HEK293 (cell line): ENCODE measurements around the gene ORMDL1.

Source experiments
- CTCF ChIA-PET: fragments of 350-600 bp; formaldehyde crosslinking; extraction: SDS; loops from one replicate; lab custom pipeline; 2021; ENCODE audit warnings: antibody characterized with exemption; lab: Yijun Ruan, JAX
- POLR2A ChIA-PET: fragments of 300-600 bp; formaldehyde crosslinking; extraction: SDS; loops from one replicate; lab custom pipeline; 2020; ENCODE audit warnings: antibody characterized with exemption, inconsistent platforms; lab: Yijun Ruan, JAX
- H3K27ac ChIP-seq: fragments of 200-500 bp; sonication (Bioruptor generic); 2 replicates; pipeline ENCODE4 v1.5.1; 2014; ENCODE audit warnings: low read depth, low read length, control low read depth, inconsistent platforms; ENCODE audit errors: extremely low read depth
- H3K36me3 ChIP-seq, 2 experiments: fragments of 200-500 bp in 1 of 2; sonication (Bioruptor generic) in 1 of 2; 1 replicate in 1 of 2; 2 replicates in 1 of 2; pipeline ENCODE4 v1.5.1; 2014 to 2017; ENCODE audit warnings: inconsistent platforms in 2 of 2, low read length in 2 of 2; ENCODE audit not compliant: control insufficient read depth in 2 of 2, insufficient read depth in 1 of 2
- H3K4me1 ChIP-seq: fragments of 200-500 bp; sonication (Bioruptor generic); 2 replicates; pipeline ENCODE4 v1.5.1; 2014; ENCODE audit warnings: mild to moderate bottlenecking, low read length, inconsistent platforms; ENCODE audit not compliant: control insufficient read depth, insufficient read depth
- H3K4me3 ChIP-seq: 2 replicates; pipeline ENCODE4 v1.5.1; 2011; ENCODE audit warnings: low read depth, mild to moderate bottlenecking, control low read depth, low read length, moderate library complexity
- H3K9me3 ChIP-seq: fragments of 200-500 bp; sonication (Bioruptor generic); 2 replicates; pipeline ENCODE4 v1.5.1; 2014; ENCODE audit warnings: low read depth, low read length, inconsistent platforms; ENCODE audit not compliant: control insufficient read depth, insufficient read depth
- BCL6B ChIP-seq: fragments of 450-650 bp; formaldehyde crosslinking; IDR thresholded peaks from 2 replicates; pipeline ENCODE4 v1.5.1; 2017; ENCODE audit warnings: missing biosample characterization, missing genetic modification characterization
- HOXD13 ChIP-seq: sonication (generic); formaldehyde crosslinking; IDR thresholded peaks from 2 replicates; pipeline ENCODE4 v1.8.0; 2022; ENCODE audit warnings: missing genetic modification reagents, borderline replicate concordance
- PBX3 ChIP-seq: sonication (generic); formaldehyde crosslinking; IDR thresholded peaks from 2 replicates; pipeline ENCODE4 v1.8.1; 2022; ENCODE audit warnings: mild to moderate bottlenecking, moderate library complexity, missing genetic modification reagents
- SP2 ChIP-seq: fragments of 450-650 bp; formaldehyde crosslinking; IDR thresholded peaks from 2 replicates; pipeline ENCODE4 v1.5.1; 2016; ENCODE audit warnings: missing biosample characterization, missing genetic modification characterization
- TCF7L2 ChIP-seq: IDR thresholded peaks from 2 replicates; pipeline ENCODE4 v1.6.1; 2011; ENCODE audit warnings: low read depth, mild to moderate bottlenecking, inconsistent platforms, low read length, moderate library complexity, borderline replicate concordance
- WT1 ChIP-seq: fragments of 450-650 bp; formaldehyde crosslinking; IDR thresholded peaks from 2 replicates; pipeline ENCODE4 v1.5.1; 2016; ENCODE audit warnings: missing biosample characterization, missing genetic modification characterization
- YY2 ChIP-seq: fragments of 450-650 bp; formaldehyde crosslinking; IDR thresholded peaks from 2 replicates; pipeline ENCODE4 v1.5.1; 2016; ENCODE audit warnings: missing biosample characterization, missing genetic modification characterization
- ZBTB10 ChIP-seq: fragments of 450-650 bp; formaldehyde crosslinking; IDR thresholded peaks from 2 replicates; pipeline ENCODE4 v1.5.1; 2016; ENCODE audit warnings: missing biosample characterization, missing genetic modification characterization
- ZBTB17 ChIP-seq: fragments of 450-650 bp; formaldehyde crosslinking; IDR thresholded peaks from 2 replicates; pipeline ENCODE4 v1.5.1; 2016; ENCODE audit warnings: missing biosample characterization, missing genetic modification characterization
- ZBTB48 ChIP-seq: fragments of 450-650 bp; formaldehyde crosslinking; IDR thresholded peaks from 2 replicates; pipeline ENCODE4 v1.5.1; 2016; ENCODE audit warnings: missing biosample characterization, missing genetic modification characterization
- ZBTB6 ChIP-seq: fragments of 450-650 bp; formaldehyde crosslinking; IDR thresholded peaks from 2 replicates; pipeline ENCODE4 v1.5.1; 2017; ENCODE audit warnings: missing biosample characterization, missing genetic modification characterization
- ZFP3 ChIP-seq: fragments of 450-650 bp; formaldehyde crosslinking; IDR thresholded peaks from 2 replicates; pipeline ENCODE4 v1.5.1; 2016; ENCODE audit warnings: low read depth, missing biosample characterization, missing genetic modification characterization
- ZNF112 ChIP-seq: fragments of 450-650 bp; formaldehyde crosslinking; IDR thresholded peaks from 2 replicates; pipeline ENCODE4 v1.5.0; 2017; ENCODE audit warnings: missing biosample characterization, missing genetic modification characterization
- ZNF132 ChIP-seq: fragments of 450-650 bp; formaldehyde crosslinking; IDR thresholded peaks from 2 replicates; pipeline ENCODE4 v1.5.1; 2017; ENCODE audit warnings: missing biosample characterization, missing genetic modification characterization, borderline replicate concordance
- ZNF148 ChIP-seq: fragments of 450-650 bp; formaldehyde crosslinking; IDR thresholded peaks from 2 replicates; pipeline ENCODE4 v1.5.0; 2017; ENCODE audit warnings: missing biosample characterization, missing genetic modification characterization, borderline replicate concordance
- ZNF155 ChIP-seq: fragments of 450-650 bp; formaldehyde crosslinking; IDR thresholded peaks from 2 replicates; pipeline ENCODE4 v1.5.1; 2016; ENCODE audit warnings: missing biosample characterization, missing genetic modification characterization
- ZNF324 ChIP-seq: fragments of 450-650 bp; formaldehyde crosslinking; IDR thresholded peaks from 2 replicates; pipeline ENCODE4 v1.5.1; 2016; ENCODE audit warnings: missing biosample characterization, missing genetic modification characterization
- ZNF48 ChIP-seq: fragments of 450-650 bp; formaldehyde crosslinking; IDR thresholded peaks from 2 replicates; pipeline ENCODE4 v1.5.1; 2016; ENCODE audit warnings: missing biosample characterization, missing genetic modification characterization
- ZNF701 ChIP-seq: fragments of 450-650 bp; formaldehyde crosslinking; IDR thresholded peaks from 2 replicates; pipeline ENCODE4 v1.5.1; 2016; ENCODE audit warnings: missing biosample characterization, missing genetic modification characterization

The ORMDL1 gene

GRCh38 chr2:189826039-189826438 lies 41.9 kb upstream of the ORMDL1 start:
- Histone ChIP-seq H3K27ac (no peak overlapping the region), H3K9me3 (no peaks in the 10 kb centered on the region), H3K36me3 (no peaks in the 10 kb centered on the region; a peak in 1 of 3 replicates), H3K4me3 (no peak overlapping the region), H3K4me1 (peaks cover 36% of the 10 kb centered on the region)
- CTCF ChIA-PET = interaction anchor here (0.6 kb wide), 1 partner anchor 13 kb away, joined by 3 read pairs; no protein-coding TSS in a partner anchor
- POLR2A ChIA-PET = no interaction called here
- TF ChIP-seq ZNF112 (tag by site-specific recombination) (no peak), ZBTB48 (tag by site-specific recombination) (no peak), ZNF148 (tag by site-specific recombination) (no peak), ZNF701 (tag by site-specific recombination) (no peak), ZNF324 (tag by site-specific recombination) (no peak), YY2 (no peak), ZBTB17 (tag by site-specific recombination) (no peak), HOXD13 (no peak), TCF7L2 (no peak), SP2 (no peak), ZNF155 (no peak), ZBTB10 (tag by site-specific recombination) (no peak), ZFP3 (tag by site-specific recombination) (no peak)

- Histone ChIP-seq H3K4me1 (peaks cover 28% of the 10 kb centered on the region), H3K9me3 (no peaks in the 10 kb centered on the region), H3K27ac (no peak overlapping the region), H3K4me3 (no peak overlapping the region), H3K36me3 (peaks cover 0 to 5% of the 10 kb centered on the region in 2 experiments; a peak in 2 of 3 replicates)
- TF ChIP-seq PBX3 (CRISPR knock-in tag) (no peak), ZBTB6 (tag by site-specific recombination) (no peak), ZNF48 (no peak), WT1 (tag by site-specific recombination) (no peak), ZNF132 (tag by site-specific recombination) (no peak), BCL6B (tag by site-specific recombination) (peak; percentile 86)
- ChIA-PET POLR2A (no interaction called here), CTCF (interaction anchor here (0.9 kb wide), 1 partner anchor 158 kb away, joined by 4 read pairs; no protein-coding TSS in a partner anchor)
These were observed 40.7 kb upstream of the ORMDL1 start for GRCh38 chr2:189824694-189825396.
